ENCODE results near the gene GABRR2.

The GABRR2 gene

GRCh38 chr6:89315249-89315885, at the start of gene GABRR2:
TSS of gene GABRR2 (minus strand) at chr6:89315299. CDS start at chr6:89315165, 134 bp downstream.
- DNase-seq = no peak

- no peak for DNase-seq
Observed at GRCh38 chr6:89364586-89364985, 49.5 kb upstream of the GABRR2 start.

GRCh38 chr6:89361171-89361570, 46.1 kb upstream of the GABRR2 start:
- DNase-seq = no peak

- DNase-seq = no peak
Observed at GRCh38 chr6:89360415-89360999, 45.4 kb upstream of the GABRR2 start.

GRCh38 chr6:89359561-89359960, 44.5 kb upstream of the GABRR2 start:
- DNase-seq = no peak

- DNase-seq = no peak
Observed at GRCh38 chr6:89357390-89357789, 42.3 kb upstream of the GABRR2 start.

GRCh38 chr6:89356642-89357170, 41.6 kb upstream of the GABRR2 start:
- no peak for DNase-seq

- no peak for DNase-seq
Observed at GRCh38 chr6:89355511-89356194, 40.6 kb upstream of the GABRR2 start.

GRCh38 chr6:89353702-89354392, 38.7 kb upstream of the GABRR2 start:
- DNase-seq = peak; percentile 69

GRCh38 chr6:89353118-89353556, 38.0 kb upstream of the GABRR2 start:
- no peak for DNase-seq

- DNase-seq = peak; percentile 95
Observed at GRCh38 chr6:89352278-89353117, 37.4 kb upstream of the GABRR2 start, which contains the start of gene UBE2J1. TSS of gene UBE2J1 (minus strand) at chr6:89352722. CDS start at chr6:89352569, 153 bp downstream.

GRCh38 chr6:89351671-89352277, 36.7 kb upstream of the GABRR2 start:
- no peak for DNase-seq

- DNase-seq = peak; percentile 12
Observed at GRCh38 chr6:89350281-89350966, 35.3 kb upstream of the GABRR2 start.

GRCh38 chr6:89348372-89348771, 33.3 kb upstream of the GABRR2 start:
- peak; percentile 2 for DNase-seq

GRCh38 chr6:89347825-89348224, 32.7 kb upstream of the GABRR2 start:
- peak; percentile 17 for DNase-seq

GRCh38 chr6:89346433-89346832, 31.3 kb upstream of the GABRR2 start:
- no peak for DNase-seq

- no peak for DNase-seq
Observed at GRCh38 chr6:89339565-89339964, 24.5 kb upstream of the GABRR2 start.

- no peak for DNase-seq
Observed at GRCh38 chr6:89335164-89335563, 20.1 kb upstream of the GABRR2 start.

GRCh38 chr6:89330910-89331309, 15.8 kb upstream of the GABRR2 start:
- DNase-seq = no peak

- DNase-seq = no peak
Observed at GRCh38 chr6:89328976-89329375, 13.9 kb upstream of the GABRR2 start.

GRCh38 chr6:89324304-89324703, 9.2 kb upstream of the GABRR2 start:
- DNase-seq = no peak
